HG03571 (cell line): ENCODE measurements around the gene PRND.
"Not testable (repeated sequence)": the region's sequence is repeated elsewhere in the genome, so short reads cannot be mapped to it uniquely, and the experiment has no call there.

Experiments
- ATAC-seq: cut with Tn5 transposase; IDR thresholded peaks from one replicate; pipeline ENCODE4 v1.9.1; 2021; ENCODE audit not compliant: unreplicated experiment

Gene PRND

GRCh38 chr20:4736875-4737274, 15.2 kb downstream of the PRND start:
- no peak for ATAC-seq

- ATAC-seq, result no peak
These were observed 16.3 kb downstream of the PRND start for GRCh38 chr20:4737857-4738627.

GRCh38 chr20:4740774-4741431, 19.2 kb downstream of the PRND start:
- no peak for ATAC-seq

- no peak for ATAC-seq
These were observed 27.1 kb downstream of the PRND start for GRCh38 chr20:4748847-4749246.

GRCh38 chr20:4749326-4749725, 27.6 kb downstream of the PRND start:
- ATAC-seq, result no peak

GRCh38 chr20:4750381-4750780, 28.7 kb downstream of the PRND start:
- no peak for ATAC-seq

GRCh38 chr20:4759100-4759884, 37.6 kb downstream of the PRND start:
- not testable (repeated sequence) for ATAC-seq

GRCh38 chr20:4763261-4763660, 41.6 kb downstream of the PRND start:
- ATAC-seq, result no peak

GRCh38 chr20:4763723-4764510, 42.2 kb downstream of the PRND start:
- no peak for ATAC-seq

GRCh38 chr20:4764805-4765204, 43.1 kb downstream of the PRND start:
- no peak for ATAC-seq

- no peak for ATAC-seq
These were observed 44.0 kb downstream of the PRND start for GRCh38 chr20:4765681-4766080.

GRCh38 chr20:4766631-4767030, 44.9 kb downstream of the PRND start:
- no peak for ATAC-seq

GRCh38 chr20:4767084-4767483, 45.4 kb downstream of the PRND start:
- no peak for ATAC-seq

GRCh38 chr20:4769328-4769727, 47.6 kb downstream of the PRND start:
- no peak for ATAC-seq

- ATAC-seq, result no peak
These were observed 48.3 kb downstream of the PRND start for GRCh38 chr20:4770026-4770425.

- ATAC-seq, result no peak
These were observed 49.3 kb downstream of the PRND start for GRCh38 chr20:4771004-4771403.

GRCh38 chr20:4772132-4772531, 50.4 kb downstream of the PRND start:
- no peak for ATAC-seq

- not testable (repeated sequence) for ATAC-seq
These were observed 51.3 kb downstream of the PRND start for GRCh38 chr20:4773014-4773413.

- ATAC-seq, result no peak
These were observed 52.0 kb downstream of the PRND start for GRCh38 chr20:4773736-4774135.

GRCh38 chr20:4774207-4774606, 52.5 kb downstream of the PRND start:
- no peak for ATAC-seq
